Neuronal stem cell (in vitro differentiated cells): ENCODE data around the gene CA5A.
A peak's percentile ranks its signal among the peaks of the same experiment; 100 is the strongest.

Experiments used
- DNase-seq: peaks from one replicate; pipeline ENCODE4 v3.0.0-alpha.2; 2013; ENCODE audit warnings: low spot score
- H2AFZ ChIP-seq: one replicate; pipeline ENCODE4 v1.6.1; 2013; ENCODE audit warnings: mild to moderate bottlenecking, low read length, inconsistent platforms
- H2AK5ac ChIP-seq: 2 replicates; pipeline ENCODE4 v1.6.1; 2013; ENCODE audit warnings: low read depth, mild to moderate bottlenecking, inconsistent platforms, low read length, moderate library complexity, mixed read lengths
- H2BK120ac ChIP-seq: 2 replicates; pipeline ENCODE4 v1.6.1; 2013; ENCODE audit warnings: low read depth, mild to moderate bottlenecking, inconsistent platforms, low read length, moderate library complexity, mixed read lengths
- H2BK12ac ChIP-seq: one replicate; pipeline ENCODE4 v1.6.1; 2013; ENCODE audit warnings: low read length, inconsistent platforms
- H2BK15ac ChIP-seq: 2 replicates; pipeline ENCODE4 v1.6.1; 2013; ENCODE audit warnings: mild to moderate bottlenecking, low read length, inconsistent platforms, mixed read lengths
- H2BK5ac ChIP-seq: one replicate; pipeline ENCODE4 v1.6.1; 2013; ENCODE audit warnings: inconsistent platforms, mild to moderate bottlenecking, low read length, moderate library complexity
- H3K14ac ChIP-seq: one replicate; pipeline ENCODE4 v1.6.1; 2013; ENCODE audit warnings: low read length, inconsistent platforms
- H3K18ac ChIP-seq: 2 replicates; pipeline ENCODE4 v1.6.1; 2013; ENCODE audit warnings: low read length, inconsistent platforms
- H3K23ac ChIP-seq: 2 replicates; pipeline ENCODE4 v1.6.1; 2013; ENCODE audit warnings: low read depth, mild to moderate bottlenecking, mixed read lengths, low read length, inconsistent platforms; ENCODE audit not compliant: poor library complexity
- H3K27ac ChIP-seq: replicated peaks from 3 replicates; pipeline ENCODE4 v1.5.1; 2013; ENCODE audit warnings: low read length, inconsistent platforms
- H3K27me3 ChIP-seq, 3 experiments: 2 replicates each; pipeline ENCODE4 v1.6.1; 2013; ENCODE audit warnings: low read length in 3 of 3, mild to moderate bottlenecking in 2 of 3, inconsistent platforms in 1 of 3, low read depth in 1 of 3, mixed read lengths in 1 of 3, moderate library complexity in 1 of 3; ENCODE audit not compliant: control insufficient read depth in 3 of 3, insufficient read depth in 3 of 3
- H3K36me3 ChIP-seq, 2 donors: replicated peaks in 1 of 2; 2 replicates each; pipeline ENCODE4 v1.6.1; 2013; ENCODE audit warnings: low read length in 2 of 2; ENCODE audit not compliant: control insufficient read depth in 2 of 2, insufficient read depth in 2 of 2
- H3K4ac ChIP-seq: 2 replicates; pipeline ENCODE4 v1.6.1; 2013; ENCODE audit warnings: inconsistent platforms, mild to moderate bottlenecking, low read length, moderate library complexity
- H3K4me1 ChIP-seq, 2 donors: 1 replicate in 1 of 2; 2 replicates in 1 of 2; pipeline ENCODE4 v1.6.1; 2013; ENCODE audit warnings: low read length in 2 of 2, low read depth in 1 of 2; ENCODE audit not compliant: control insufficient read depth in 2 of 2, insufficient read depth in 1 of 2
- H3K4me2 ChIP-seq: one replicate; pipeline ENCODE4 v1.6.1; 2013; ENCODE audit warnings: mild to moderate bottlenecking, low read length, inconsistent platforms; ENCODE audit not compliant: insufficient read depth, poor library complexity, severe bottlenecking
- H3K4me3 ChIP-seq, 2 donors: 2 replicates each; pipeline ENCODE4 v1.5.1; 2013; ENCODE audit warnings: low read length in 2 of 2, mild to moderate bottlenecking in 2 of 2, inconsistent platforms in 1 of 2, moderate library complexity in 1 of 2
- H3K79me1 ChIP-seq: one replicate; pipeline ENCODE4 v1.6.1; 2013; ENCODE audit warnings: low read depth, mild to moderate bottlenecking, inconsistent platforms, low read length, moderate library complexity
- H3K9ac ChIP-seq: one replicate; pipeline ENCODE4 v1.6.1; 2013; ENCODE audit warnings: mild to moderate bottlenecking, low read depth, low read length, inconsistent platforms; ENCODE audit not compliant: poor library complexity
- H3K9me3 ChIP-seq, 2 donors: replicated peaks in 1 of 2; 2 replicates each; pipeline versions ENCODE3 to v1.6.1; 2013; ENCODE audit warnings: low read length in 2 of 2, mild to moderate bottlenecking in 2 of 2, inconsistent platforms in 1 of 2, low read depth in 1 of 2, mixed read lengths in 1 of 2, moderate library complexity in 1 of 2; ENCODE audit not compliant: control insufficient read depth in 2 of 2, insufficient read depth in 1 of 2
- H4K8ac ChIP-seq: one replicate; pipeline ENCODE4 v1.6.1; 2013; ENCODE audit warnings: low read depth, mild to moderate bottlenecking, inconsistent platforms, low read length, moderate library complexity
- H4K91ac ChIP-seq: one replicate; pipeline ENCODE4 v1.6.1; 2013; ENCODE audit warnings: low read length, low read depth, mild to moderate bottlenecking, inconsistent platforms; ENCODE audit not compliant: poor library complexity
- WGBS, 2 donors: extraction: QIAGEN DNeasy Blood & Tissue Kit; methylation state at CpG; one replicate each; pipeline ENCODE4 v1.1.7; 2013; ENCODE audit warnings: missing lambda C conversion rate in 2 of 2, mixed read lengths in 1 of 2; ENCODE audit not compliant: insufficient read length in 2 of 2, insufficient replicate concordance in 1 of 2; ENCODE audit errors: extremely low coverage in 2 of 2; 5-methylcytosine and 5-hydroxymethylcytosine counted together

The CA5A gene

DNA sequence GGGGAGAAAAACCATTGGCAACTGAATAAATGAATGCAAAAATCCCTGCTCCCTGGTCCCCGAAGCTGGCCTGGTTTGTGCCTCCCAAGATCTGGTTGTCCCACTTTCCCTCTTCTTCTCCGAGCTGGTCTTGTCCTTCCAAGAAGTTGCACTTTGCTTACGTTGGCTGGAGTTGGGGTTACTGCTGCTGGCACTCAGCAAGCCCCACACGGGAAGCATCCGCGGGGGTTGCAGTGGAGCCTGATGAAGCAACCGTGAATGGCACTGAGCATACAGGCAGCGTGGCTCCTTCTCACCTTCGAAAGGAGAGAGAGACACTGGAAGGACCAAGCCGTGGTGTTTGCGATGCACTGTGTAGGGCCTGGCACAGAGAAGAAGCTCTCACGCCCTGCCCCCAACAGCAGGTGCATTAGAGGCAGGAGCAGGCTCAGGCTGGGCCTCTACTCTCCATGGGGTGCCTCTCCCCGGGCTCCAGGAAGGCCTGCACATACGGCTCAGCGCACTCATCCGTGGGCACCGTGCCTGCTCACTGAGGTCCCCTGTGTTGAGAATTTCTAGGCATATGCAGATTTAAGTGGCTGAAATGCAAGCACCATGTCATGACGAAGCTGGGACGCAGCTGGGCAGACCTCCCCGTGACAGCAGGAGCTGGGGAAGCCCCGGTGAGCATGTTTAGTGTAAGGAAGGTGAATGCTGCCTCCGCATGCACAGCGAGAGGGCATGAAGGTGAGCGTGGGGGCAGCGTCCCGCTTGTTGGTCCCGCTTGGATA lies 12.1 kb downstream of the CA5A start:
- WGBS, 2 donors, result no CpG with 5 or more reads among the region's 27 CpGs
- no peak overlapping the region for H3K9ac ChIP-seq
- H3K4me3 ChIP-seq, result no peak overlapping the region
- H4K8ac ChIP-seq, result no peak overlapping the region
- no peak overlapping the region for H3K23ac ChIP-seq
- H2BK15ac ChIP-seq, result no peak overlapping the region
- peak overlapping the region; percentile 65 for H2AFZ ChIP-seq
- peaks cover 0 to 12% (median 0%) of the 10 kb centered on the region in 3 experiments for H3K27me3 ChIP-seq
- DNase-seq, result no peak
- H2BK120ac ChIP-seq, result no peak overlapping the region
- H2BK12ac ChIP-seq, result no peak overlapping the region
- H2BK5ac ChIP-seq, result no peak overlapping the region
- H3K4ac ChIP-seq, result no peak overlapping the region
- H2AK5ac ChIP-seq, result no peak overlapping the region
- H3K27ac ChIP-seq, result no peak overlapping the region
- no peak overlapping the region for H4K91ac ChIP-seq
- no peaks in the 10 kb centered on the region for H3K36me3 ChIP-seq
- peak overlapping the region; percentile 50 for H3K18ac ChIP-seq
- no peaks in the 10 kb centered on the region for H3K9me3 ChIP-seq
- H3K14ac ChIP-seq, result no peak overlapping the region
- H3K4me2 ChIP-seq, result no peak overlapping the region
- no peaks in the 10 kb centered on the region for H3K79me1 ChIP-seq
- peaks cover 2 to 11% of the 10 kb centered on the region in 2 donors for H3K4me1 ChIP-seq

DNA sequence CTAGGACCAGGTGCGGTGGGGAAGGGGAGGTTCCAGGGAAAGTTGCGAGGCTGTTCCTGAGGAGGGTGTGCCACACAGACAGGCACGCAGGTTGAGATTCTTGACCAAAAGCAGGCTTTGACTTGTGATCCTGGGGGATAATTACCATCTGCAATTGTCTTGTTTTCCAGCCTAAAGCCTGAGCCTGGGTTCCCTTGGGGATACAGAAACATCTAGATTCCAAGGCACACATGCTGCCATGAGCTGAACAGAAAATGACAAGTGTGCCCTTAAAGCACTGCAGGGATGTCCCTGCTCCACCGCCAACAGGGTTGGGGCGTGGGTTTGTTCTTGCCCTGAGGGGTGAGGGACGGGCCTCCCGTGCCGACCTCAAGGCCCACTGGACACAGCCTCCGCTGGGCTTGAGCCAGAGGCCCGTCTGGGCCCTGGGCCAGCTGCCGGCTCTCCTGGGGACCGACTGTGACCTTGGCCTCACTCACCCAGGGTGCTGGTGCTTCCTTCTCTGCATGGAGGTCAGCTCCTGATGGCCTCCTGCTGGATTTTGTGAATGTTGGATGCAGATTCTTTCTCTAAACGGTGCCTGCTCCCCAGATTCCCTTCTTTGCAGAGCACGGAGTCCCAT lies 14.0 kb downstream of the CA5A start:
- DNase-seq, result no peak
- Histone ChIP-seq H2BK120ac (no peak overlapping the region), H3K27ac (no peak overlapping the region), H2BK12ac (no peak overlapping the region), H3K4me1 (peaks cover 4 to 11% of the 10 kb centered on the region in 2 donors), H3K4ac (no peak overlapping the region), H3K4me3 (no peak overlapping the region), H3K36me3 (no peaks in the 10 kb centered on the region), H3K18ac (peak overlapping the region; percentile 57), H3K79me1 (no peaks in the 10 kb centered on the region), H4K8ac (no peak overlapping the region), H2AK5ac (peak overlapping the region; percentile 56), H3K9me3 (peaks cover 0 to 2% of the 10 kb centered on the region in 2 donors), H3K9ac (no peak overlapping the region), H2BK5ac (peak overlapping the region; percentile 80), H2BK15ac (peak overlapping the region; percentile 92), H3K27me3 (peaks cover 0 to 20% (median 0%) of the 10 kb centered on the region in 3 experiments), H3K4me2 (no peak overlapping the region), H4K91ac (no peak overlapping the region), H3K14ac (peak overlapping the region; percentile 33), H2AFZ (no peak overlapping the region), H3K23ac (peak overlapping the region; percentile 71)
- WGBS, 2 donors, result no CpG with 5 or more reads among the region's 14 CpGs

DNA sequence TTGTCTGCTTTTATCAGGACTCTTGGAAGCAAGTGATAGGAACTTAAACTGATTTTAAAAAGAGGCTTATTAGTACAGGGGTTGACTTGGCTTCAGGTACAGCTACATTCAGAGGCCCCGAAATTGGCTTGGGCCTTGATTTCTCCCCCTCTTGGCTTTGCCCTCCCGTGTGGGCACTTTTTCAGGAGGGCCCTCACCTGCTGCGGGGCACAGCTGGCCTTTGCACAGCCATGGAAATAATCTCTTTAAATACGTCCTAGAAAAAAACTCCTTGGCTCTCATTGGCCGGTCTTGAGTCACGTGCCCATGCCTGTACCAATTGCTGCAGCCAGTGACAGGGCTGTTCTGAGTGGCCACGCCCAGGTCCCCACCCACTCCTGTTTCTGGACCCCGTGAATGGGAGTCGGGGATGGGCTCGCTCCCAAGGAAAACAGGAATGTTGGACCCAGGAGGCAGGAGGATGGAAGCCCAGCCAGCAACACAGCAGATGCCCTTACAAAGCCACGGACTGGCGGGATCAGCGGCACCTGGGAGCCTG lies 15.0 kb downstream of the CA5A start:
- WGBS, 2 donors, result no CpG with 5 or more reads among the region's 13 CpGs
- H2AK5ac ChIP-seq, result no peak overlapping the region

DNA sequence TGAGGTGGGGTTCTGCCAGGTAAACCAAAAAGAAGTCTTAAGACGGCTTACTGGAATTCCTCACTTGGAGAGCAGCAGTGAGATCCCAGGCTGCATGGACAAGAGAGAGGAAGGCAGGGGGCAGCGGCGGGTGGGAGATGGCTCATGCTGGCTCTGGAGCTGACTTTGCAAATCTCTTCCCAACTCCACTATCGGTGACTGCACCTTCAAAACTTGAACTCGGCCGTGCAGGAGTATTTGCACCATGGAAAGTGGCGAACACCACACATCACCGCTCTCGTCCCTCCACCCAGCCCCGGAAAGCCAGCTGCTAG lies 16.7 kb downstream of the CA5A start:
- Histone ChIP-seq H3K27ac (no peak overlapping the region), H3K4ac (no peak overlapping the region), H2BK5ac (no peak overlapping the region), H3K4me2 (no peak overlapping the region), H3K4me1 (peaks cover 4 to 5% of the 10 kb centered on the region in 2 donors), H3K9me3 (peaks cover 0 to 2% of the 10 kb centered on the region in 2 donors), H3K4me3 (no peak overlapping the region), H3K79me1 (no peaks in the 10 kb centered on the region), H2AFZ (no peak overlapping the region), H3K27me3 (peaks cover 0 to 10% (median 0%) of the 10 kb centered on the region in 3 experiments), H3K14ac (no peak overlapping the region), H3K23ac (no peak overlapping the region), H4K8ac (no peak overlapping the region), H4K91ac (no peak overlapping the region), H3K36me3 (no peaks in the 10 kb centered on the region), H2BK12ac (no peak overlapping the region), H2AK5ac (no peak overlapping the region), H3K9ac (no peak overlapping the region), H2BK120ac (no peak overlapping the region), H2BK15ac (no peak overlapping the region), H3K18ac (no peak overlapping the region)
- no peak for DNase-seq
- no CpG with 5 or more reads among the region's 10 CpGs for WGBS, 2 donors

More for the DNA sequence above, 15.0 kb downstream of the CA5A start:
- H3K27me3 ChIP-seq, result peaks cover 0 to 17% (median 0%) of the 10 kb centered on the region in 3 experiments
- H3K4ac ChIP-seq, result no peak overlapping the region
- no peaks in the 10 kb centered on the region for H3K79me1 ChIP-seq
- H3K4me1 ChIP-seq, result peaks cover 4 to 9% of the 10 kb centered on the region in 2 donors
- DNase-seq, result no peak
- no peak overlapping the region for H3K14ac ChIP-seq
- H3K23ac ChIP-seq, result no peak overlapping the region
- no peaks in the 10 kb centered on the region for H3K36me3 ChIP-seq
- H3K4me2 ChIP-seq, result no peak overlapping the region
- H2BK12ac ChIP-seq, result no peak overlapping the region
- H3K4me3 ChIP-seq, result no peak overlapping the region
- H3K9ac ChIP-seq, result no peak overlapping the region
- no peak overlapping the region for H2AFZ ChIP-seq
- H3K18ac ChIP-seq, result no peak overlapping the region
- H4K91ac ChIP-seq, result no peak overlapping the region
- no peak overlapping the region for H2BK120ac ChIP-seq
- H3K9me3 ChIP-seq, result peaks cover 0 to 2% of the 10 kb centered on the region in 2 donors
- no peak overlapping the region for H2BK5ac ChIP-seq
- no peak overlapping the region for H4K8ac ChIP-seq
- H2BK15ac ChIP-seq, result no peak overlapping the region
- no peak overlapping the region for H3K27ac ChIP-seq
